SK-N-SH (cell line): Measurements from ENCODE around the gene DPEP1. TPM values are rescaled to one million over a fixed set of nuclear protein-coding genes. Genes with fewer than 3 reads are reported as not detected.

Experiments
- CTCF ChIA-PET: fragments of 300-600, 350-600 bp; formaldehyde crosslinking; extraction: SDS; loops from one replicate; lab custom pipeline; 2021; lab: Yijun Ruan, JAX
- POLR2A ChIA-PET: fragments of 350-600 bp; sonication (Branson Sonifier 250); formaldehyde crosslinking; extraction: SDS; loops from one replicate; lab custom pipeline; 2020; ENCODE audit warnings: antibody characterized with exemption, inconsistent platforms; lab: Yijun Ruan, JAX
- DNase-seq: peaks from one replicate; pipeline ENCODE4 v3.0.0; 2012
- H2AFZ ChIP-seq: fragments of 200-600 bp; sonication (generic); 2 replicates; pipeline ENCODE4 v1.8.1; 2016; ENCODE audit warnings: antibody characterized with exemption, mild to moderate bottlenecking, low read depth
- H3F3A ChIP-seq: fragments of 200-600 bp; sonication (generic); replicated peaks from 2 replicates; pipeline ENCODE3; 2016; ENCODE audit warnings: antibody characterized with exemption, mild to moderate bottlenecking; ENCODE audit not compliant: insufficient read depth
- H3K27ac ChIP-seq, 2 experiments: fragments of 200-500 bp in 1 of 2; fragments of 200-600 bp in 1 of 2; sonication (Bioruptor generic) in 1 of 2; sonication (generic), shearing (Covaris generic) in 1 of 2; 2 replicates each; pipeline versions ENCODE4 v1.5.1 to v1.6.1; 2014 to 2016; ENCODE audit warnings: low read depth in 2 of 2, inconsistent platforms in 1 of 2, low read length in 1 of 2, mild to moderate bottlenecking in 1 of 2, mixed read lengths in 1 of 2
- H3K27me3 ChIP-seq: fragments of 200-600 bp; sonication (generic), shearing (Covaris generic); 2 replicates; pipeline ENCODE4 v1.6.1; 2016; ENCODE audit warnings: mixed run types; ENCODE audit not compliant: insufficient read depth
- H3K36me3 ChIP-seq, 2 experiments: fragments of 200-500 bp in 1 of 2; fragments of 200-600 bp in 1 of 2; sonication (Bioruptor generic) in 1 of 2; sonication (generic) in 1 of 2; replicated peaks in 1 of 2; 2 replicates each; pipeline versions ENCODE3 to v1.5.1; 2014 to 2016; ENCODE audit warnings: low read length in 1 of 2, mild to moderate bottlenecking in 1 of 2; ENCODE audit not compliant: insufficient read depth in 2 of 2, control insufficient read depth in 1 of 2
- H3K4me1 ChIP-seq, 2 experiments: fragments of 200-500 bp in 1 of 2; fragments of 200-600 bp in 1 of 2; sonication (Bioruptor generic) in 1 of 2; sonication (generic), shearing (Covaris generic) in 1 of 2; 2 replicates each; pipeline versions ENCODE4 v1.5.1 to v1.6.1; 2014 to 2016; ENCODE audit warnings: low read depth in 1 of 2, low read length in 1 of 2, mixed run types in 1 of 2; ENCODE audit not compliant: insufficient read depth in 2 of 2, control insufficient read depth in 1 of 2
- H3K4me2 ChIP-seq: fragments of 200-600 bp; sonication (generic), shearing (Covaris generic); 2 replicates; pipeline ENCODE4 v1.6.1; 2017; ENCODE audit warnings: mixed run types
- H3K4me3 ChIP-seq, 2 experiments: fragments of 200-500 bp in 1 of 2; fragments of 200-600 bp in 1 of 2; sonication (Bioruptor generic) in 1 of 2; sonication (generic), shearing (Covaris generic) in 1 of 2; 2 replicates each; pipeline versions ENCODE4 v1.5.1 to v1.8.1; 2014 to 2016; ENCODE audit warnings: low read depth in 2 of 2, inconsistent platforms in 1 of 2, low read length in 1 of 2, mild to moderate bottlenecking in 1 of 2, mixed read lengths in 1 of 2, moderate library complexity in 1 of 2
- H3K79me2 ChIP-seq: fragments of 200-600 bp; sonication (generic); 2 replicates; pipeline ENCODE4 v1.8.1; 2017; ENCODE audit warnings: mild to moderate bottlenecking; ENCODE audit not compliant: insufficient read depth
- H3K9ac ChIP-seq: fragments of 200-600 bp; sonication (generic); 2 replicates; pipeline ENCODE4 v1.6.1; 2017; ENCODE audit warnings: mixed run types
- H3K9me2 ChIP-seq: fragments of 200-600 bp; sonication (generic); 2 replicates; pipeline ENCODE4 v1.6.1; 2017; ENCODE audit warnings: mixed run types
- H3K9me3 ChIP-seq: fragments of 200-600 bp; sonication (generic); 2 replicates; pipeline ENCODE4 v1.6.1; 2017; ENCODE audit warnings: mixed run types, mild to moderate bottlenecking, moderate library complexity
- H4K20me1 ChIP-seq: fragments of 200-600 bp; sonication (generic); 2 replicates; pipeline ENCODE4 v1.6.1; 2017; ENCODE audit warnings: mild to moderate bottlenecking, mixed run types; ENCODE audit not compliant: insufficient read depth
- CHD2 ChIP-seq: fragments of 150-350 bp; IDR thresholded peaks from 2 replicates; pipeline ENCODE4 v1.6.1; 2018; ENCODE audit warnings: low read length; ENCODE audit not compliant: partially characterized antibody
- EZH2phosphoT487 ChIP-seq: fragments of 200-600 bp; sonication (generic); IDR thresholded peaks from 2 replicates; pipeline ENCODE4 v1.6.1; 2017; ENCODE audit warnings: low read depth, mixed run types, mild to moderate bottlenecking, antibody characterized with exemption, moderate library complexity, borderline replicate concordance
- FOXM1 ChIP-seq: IDR thresholded peaks from 2 replicates; pipeline ENCODE4 v1.4.0; 2012; ENCODE audit warnings: low read depth, mild to moderate bottlenecking
- GATA2 ChIP-seq: sonication (generic); formaldehyde crosslinking; IDR thresholded peaks from 2 replicates; pipeline ENCODE4 v1.5.0; 2020; ENCODE audit warnings: mild to moderate bottlenecking, missing genetic modification reagents
- NRF1 ChIP-seq: IDR thresholded peaks from 2 replicates; pipeline ENCODE4 v1.6.1; 2012; ENCODE audit warnings: low read depth, mild to moderate bottlenecking, low read length
- PBX3 ChIP-seq: IDR thresholded peaks from 2 replicates; pipeline ENCODE4; 2012
- POLR2AphosphoS5 ChIP-seq: IDR thresholded peaks from 2 replicates; pipeline ENCODE4 v1.6.1; 2012; ENCODE audit warnings: low read depth, low read length
- RAD21 ChIP-seq: IDR thresholded peaks from 2 replicates; pipeline ENCODE4 v1.6.1; 2012; ENCODE audit warnings: mild to moderate bottlenecking, low read length
- RCOR1 ChIP-seq: fragments of 150-350 bp; IDR thresholded peaks from 2 replicates; pipeline ENCODE4 v1.6.1; 2017; ENCODE audit warnings: antibody characterized with exemption, low read length
- REST ChIP-seq: IDR thresholded peaks from 2 replicates; pipeline ENCODE4 v1.6.1; 2012; ENCODE audit warnings: mild to moderate bottlenecking, low read depth, low read length, moderate library complexity
- SMC3 ChIP-seq: IDR thresholded peaks from 2 replicates; pipeline ENCODE4 v1.6.1; 2012; ENCODE audit warnings: low read depth, low read length, improper control_type of control experiment
- YY1 ChIP-seq: IDR thresholded peaks from 2 replicates; pipeline ENCODE4 v1.4.0; 2012; ENCODE audit warnings: low read depth, mild to moderate bottlenecking
- WGBS: methylation state at CpG from one replicate; pipeline ENCODE4 v1.1.6; 2017; ENCODE audit warnings: low lambda C conversion rate; 5-methylcytosine and 5-hydroxymethylcytosine counted together
- polyA plus RNA-seq, 3 experiments: library from polyadenylated mRNA; depleted of rRNA; stranded (reverse); fragments of >200 nt; gene quantifications; 2 replicates each; pipeline ENCODE4 v1.2.3, GENCODE V29; 2012
- TF ChIP-seq, protein P1 (sequence below): fragments of 200-600 bp; sonication (generic); IDR thresholded peaks from 2 replicates; pipeline ENCODE4 v1.6.1; 2017; ENCODE audit warnings: antibody characterized with exemption, mild to moderate bottlenecking, moderate library complexity

Gene DPEP1
- polyA plus RNA-seq, 1 of the 3 experiments (the other 2 are of a cell fraction) = 0.05 TPM

- Histone ChIP-seq H3F3A (no peaks in the 10 kb centered on the region), H3K4me2 (no peak overlapping the region), H3K4me3 (no peak overlapping the region; a peak in 1 of 4 replicates), H3K27ac (no peak overlapping the region), H3K9me2 (no peaks in the 10 kb centered on the region), H3K4me1 (peaks cover 0 to 16% of the 10 kb centered on the region in 2 experiments; a peak in 1 of 4 replicates), H3K9ac (no peak overlapping the region), H3K27me3 (no peaks in the 10 kb centered on the region), H3K36me3 (no peaks in the 10 kb centered on the region), H3K9me3 (no peaks in the 10 kb centered on the region), H3K79me2 (no peaks in the 10 kb centered on the region), H2AFZ (no peak overlapping the region), H4K20me1 (no peaks in the 10 kb centered on the region)
- TF ChIP-seq YY1 (no peak), NRF1 (no peak), GATA2 (CRISPR knock-in tag) (no peak), FOXM1 (no peak), RAD21 (no peak), RCOR1 (no peak), EZH2phosphoT487 (no peak), SMC3 (no peak), POLR2AphosphoS5 (no peak), PBX3 (no peak), CHD2 (no peak), REST (no peak)
- TF ChIP-seq, protein P1, sequence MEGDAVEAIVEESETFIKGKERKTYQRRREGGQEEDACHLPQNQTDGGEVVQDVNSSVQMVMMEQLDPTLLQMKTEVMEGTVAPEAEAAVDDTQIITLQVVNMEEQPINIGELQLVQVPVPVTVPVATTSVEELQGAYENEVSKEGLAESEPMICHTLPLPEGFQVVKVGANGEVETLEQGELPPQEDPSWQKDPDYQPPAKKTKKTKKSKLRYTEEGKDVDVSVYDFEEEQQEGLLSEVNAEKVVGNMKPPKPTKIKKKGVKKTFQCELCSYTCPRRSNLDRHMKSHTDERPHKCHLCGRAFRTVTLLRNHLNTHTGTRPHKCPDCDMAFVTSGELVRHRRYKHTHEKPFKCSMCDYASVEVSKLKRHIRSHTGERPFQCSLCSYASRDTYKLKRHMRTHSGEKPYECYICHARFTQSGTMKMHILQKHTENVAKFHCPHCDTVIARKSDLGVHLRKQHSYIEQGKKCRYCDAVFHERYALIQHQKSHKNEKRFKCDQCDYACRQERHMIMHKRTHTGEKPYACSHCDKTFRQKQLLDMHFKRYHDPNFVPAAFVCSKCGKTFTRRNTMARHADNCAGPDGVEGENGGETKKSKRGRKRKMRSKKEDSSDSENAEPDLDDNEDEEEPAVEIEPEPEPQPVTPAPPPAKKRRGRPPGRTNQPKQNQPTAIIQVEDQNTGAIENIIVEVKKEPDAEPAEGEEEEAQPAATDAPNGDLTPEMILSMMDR = no peak
- CTCF ChIA-PET = interaction anchor here (1.1 kb wide), 1 partner anchor 17 kb away, joined by 5 read pairs; no protein-coding TSS in a partner anchor
- POLR2A ChIA-PET = no interaction called here
- 89% methylated on average over 11 of the region's 31 CpGs for WGBS
- DNase-seq = no peak
Observed at GRCh38 chr16:89573826-89574680, 39.4 kb upstream of the DPEP1 start.
